ENCODE data around the gene PAX9.

PAX9 gene

DNA sequence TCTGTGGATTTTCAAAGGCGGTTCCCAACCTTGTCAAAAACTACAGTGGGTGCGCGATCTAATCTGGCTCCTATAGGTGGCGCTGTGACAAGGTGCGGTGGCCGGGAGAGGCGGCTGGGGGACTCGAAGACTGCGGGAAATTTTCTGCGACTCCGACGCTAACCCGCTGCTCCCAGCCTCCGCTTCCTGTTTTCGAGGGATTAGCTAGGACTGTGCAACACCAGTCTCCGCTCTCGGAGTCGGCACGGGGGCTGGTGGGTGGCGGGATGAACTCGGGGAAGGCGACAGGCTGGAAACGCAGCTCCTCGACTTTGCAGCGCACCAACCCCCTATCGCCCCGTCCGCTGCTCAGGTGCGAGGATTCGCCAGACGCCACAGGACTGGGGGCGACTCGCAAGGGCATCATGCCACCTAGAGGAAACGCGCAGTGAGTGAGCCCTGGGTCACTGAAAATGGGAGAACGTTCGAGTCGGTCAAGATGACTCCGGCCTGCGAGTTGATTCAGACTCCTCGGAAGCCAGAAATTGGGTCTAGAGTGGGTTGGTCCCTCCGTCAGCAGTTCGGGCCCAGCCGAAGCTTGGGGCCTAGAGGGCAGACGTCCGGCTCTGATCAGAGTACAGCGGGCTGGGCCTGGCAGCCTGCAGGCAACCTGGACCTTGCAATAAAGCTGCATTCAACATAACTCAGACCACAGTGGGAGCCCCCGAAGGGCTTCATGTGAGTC lies 5.5 kb upstream of the PAX9 start:
- Histone ChIP-seq H3K27me3 (replicated peaks in 2 of 5; ENCODE audit: control insufficient read depth in 4 of 5, insufficient read depth in 5 of 5, low read length in 4 of 5) (peaks cover 48 to 100% (median 72%) of the 10 kb centered on the region in 5 experiments), H3K27ac (ENCODE audit: insufficient read depth in 1 of 2, low read depth in 1 of 2, low read length in 2 of 2, poor library complexity in 1 of 2, severe bottlenecking in 2 of 2) (no peak overlapping the region), H3K36me3 (ENCODE audit: control insufficient read depth in 4 of 4, insufficient read depth in 4 of 4, low read length in 3 of 4) (no peaks in the 10 kb centered on the region), H3K9me3 (ENCODE audit: control extremely low read depth in 1 of 5, control insufficient read depth in 4 of 5, insufficient read depth in 2 of 5, low read depth in 1 of 5, low read length in 4 of 5) (peaks cover 0 to 15% (median 7%) of the 10 kb centered on the region in 5 experiments), H3K4me3 (ENCODE audit: control insufficient read depth in 1 of 7, extremely low read depth in 1 of 7, insufficient read depth in 4 of 7, low read depth in 2 of 7, low read length in 6 of 7) (peak overlapping the region in 4 of 7 experiments; percentile 3 to 26 (median 4)), H3K4me1 (ENCODE audit: control extremely low read depth in 1 of 4, control insufficient read depth in 4 of 4, insufficient read depth in 4 of 4, low read length in 3 of 4) (peaks cover 0 to 34% (median 16%) of the 10 kb centered on the region in 4 experiments)
- CTCF ChIA-PET: interaction anchor here (0.6 to 1.2 kb wide), 6 partner anchors 8 to 140 kb away, joined by 3 to 4 read pairs (median 3); no protein-coding TSS in a partner anchor
- WGBS (ENCODE audit: insufficient coverage): 4% methylated on average over 43 of the region's 48 CpGs
- POLR2A ChIA-PET: no interaction called here
- peak in 2 of 3 donors; percentile 50 to 54 for DNase-seq

DNA sequence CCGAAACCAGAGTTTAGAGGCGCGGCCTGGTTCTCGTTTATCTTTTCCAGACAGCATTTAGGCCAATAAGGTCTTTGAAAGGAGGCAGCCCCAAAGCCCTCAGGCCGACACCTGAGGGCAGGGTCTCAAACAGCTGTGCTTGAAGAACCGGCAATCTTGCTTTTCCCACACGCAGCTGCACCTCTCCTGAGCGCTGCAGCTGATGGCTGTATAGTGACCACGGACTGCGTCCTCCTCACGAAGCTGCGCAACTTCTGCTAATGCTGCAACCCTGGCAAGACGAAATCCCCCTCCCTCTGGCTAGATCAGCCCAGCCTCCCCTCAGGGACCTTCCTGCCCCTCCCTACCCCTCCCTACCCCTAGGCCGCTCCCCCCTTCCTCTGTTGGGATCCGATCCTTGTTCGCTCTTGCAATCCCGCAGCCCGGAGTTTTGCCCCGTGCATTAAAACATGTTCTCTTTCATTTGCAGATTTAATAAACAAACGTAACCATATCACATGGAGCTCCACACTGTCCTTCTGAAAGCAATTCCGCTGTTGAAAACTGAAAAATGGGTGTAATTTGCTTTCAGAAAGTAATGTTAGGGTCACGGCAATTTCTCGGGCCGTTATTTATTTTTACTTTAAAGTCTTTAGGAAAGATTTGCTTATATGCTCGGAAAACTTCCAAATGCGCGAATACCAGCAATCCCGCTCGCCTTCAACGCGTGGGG lies 4.8 kb upstream of the PAX9 start:
- ChIA-PET CTCF (interaction anchor here (0.7 to 1.2 kb wide), 4 partner anchors 9 to 12 kb away, joined by 3 to 4 read pairs (median 3); no protein-coding TSS in a partner anchor), POLR2A (no interaction called here)
- Histone ChIP-seq H3K9me3 (ENCODE audit: control extremely low read depth in 1 of 5, control insufficient read depth in 4 of 5, insufficient read depth in 2 of 5, low read depth in 1 of 5, low read length in 4 of 5) (peaks cover 0 to 20% (median 7%) of the 10 kb centered on the region in 5 experiments), H3K27me3 (replicated peaks in 2 of 5; ENCODE audit: control insufficient read depth in 4 of 5, insufficient read depth in 5 of 5, low read length in 4 of 5) (peaks cover 42 to 100% (median 72%) of the 10 kb centered on the region in 5 experiments), H3K27ac (ENCODE audit: insufficient read depth in 1 of 2, low read depth in 1 of 2, low read length in 2 of 2, poor library complexity in 1 of 2, severe bottlenecking in 2 of 2) (no peak overlapping the region), H3K4me1 (ENCODE audit: control extremely low read depth in 1 of 4, control insufficient read depth in 4 of 4, insufficient read depth in 4 of 4, low read length in 3 of 4) (peaks cover 0 to 41% (median 22%) of the 10 kb centered on the region in 4 experiments), H3K36me3 (ENCODE audit: control insufficient read depth in 4 of 4, insufficient read depth in 4 of 4, low read length in 3 of 4) (no peaks in the 10 kb centered on the region), H3K4me3 (ENCODE audit: control insufficient read depth in 1 of 7, extremely low read depth in 1 of 7, insufficient read depth in 4 of 7, low read depth in 2 of 7, low read length in 6 of 7) (peak overlapping the region in 4 of 7 experiments; percentile 5 to 45 (median 24))
- peak in 2 of 3 donors; percentile 47 to 53 for DNase-seq
- WGBS (ENCODE audit: insufficient coverage): 5% methylated on average over 22 of the region's 31 CpGs

DNA sequence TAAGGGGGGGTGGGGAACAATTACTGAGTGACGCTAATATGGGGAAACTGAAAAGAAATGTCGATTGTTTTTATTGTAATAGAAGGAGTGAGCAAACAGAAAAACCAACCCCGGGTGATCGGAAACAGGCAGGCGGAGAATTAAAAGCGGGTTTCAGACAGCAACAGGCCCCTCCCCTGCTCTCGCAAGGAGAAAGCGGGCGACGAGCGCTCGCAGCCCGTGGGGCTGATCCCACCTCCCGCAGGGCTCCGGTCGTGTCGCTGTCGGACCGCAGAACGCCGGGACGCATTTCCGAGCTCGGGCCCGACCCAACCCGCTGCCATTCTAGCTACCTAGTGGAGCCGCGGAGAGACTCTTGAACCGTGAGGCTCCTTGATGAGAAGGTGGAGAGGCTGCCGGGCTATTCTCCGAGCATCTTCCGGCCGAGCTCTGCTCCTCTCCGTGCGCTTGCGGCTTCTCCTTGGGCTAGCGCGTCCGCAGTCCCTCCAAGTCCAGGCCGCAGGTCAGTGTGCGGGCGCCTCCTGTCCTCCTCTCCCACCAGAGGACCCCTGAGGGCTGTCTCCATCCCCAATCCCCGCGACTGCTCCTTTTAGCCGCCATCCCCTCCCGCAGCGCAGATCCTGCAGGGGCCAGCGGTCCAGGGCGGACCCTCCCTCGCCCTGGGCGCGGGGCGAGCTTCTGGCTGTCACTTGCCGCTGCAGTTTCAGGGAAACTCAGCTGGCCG lies 4.1 kb upstream of the PAX9 start:
- 4% methylated on average over 52 of the region's 55 CpGs for WGBS (ENCODE audit: insufficient coverage)
- Histone ChIP-seq H3K4me3 (ENCODE audit: control insufficient read depth in 1 of 7, extremely low read depth in 1 of 7, insufficient read depth in 4 of 7, low read depth in 2 of 7, low read length in 6 of 7) (peak overlapping the region in 4 of 7 experiments; percentile 2 to 45 (median 32)), H3K9me3 (ENCODE audit: control extremely low read depth in 1 of 5, control insufficient read depth in 4 of 5, insufficient read depth in 2 of 5, low read depth in 1 of 5, low read length in 4 of 5) (peaks cover 0 to 20% (median 7%) of the 10 kb centered on the region in 5 experiments), H3K27me3 (replicated peaks in 2 of 5; ENCODE audit: control insufficient read depth in 4 of 5, insufficient read depth in 5 of 5, low read length in 4 of 5) (peaks cover 36 to 100% (median 68%) of the 10 kb centered on the region in 5 experiments), H3K36me3 (ENCODE audit: control insufficient read depth in 4 of 4, insufficient read depth in 4 of 4, low read length in 3 of 4) (no peaks in the 10 kb centered on the region), H3K27ac (ENCODE audit: insufficient read depth in 1 of 2, low read depth in 1 of 2, low read length in 2 of 2, poor library complexity in 1 of 2, severe bottlenecking in 2 of 2) (no peak overlapping the region), H3K4me1 (ENCODE audit: control extremely low read depth in 1 of 4, control insufficient read depth in 4 of 4, insufficient read depth in 4 of 4, low read length in 3 of 4) (peaks cover 0 to 47% (median 23%) of the 10 kb centered on the region in 4 experiments)
- DNase-seq: peak in 1 of 3 donors; percentile 32
- ChIA-PET CTCF (interaction anchor here (1.0 kb wide), 1 partner anchor 10 kb away, joined by 3 read pairs; no protein-coding TSS in a partner anchor), POLR2A (no interaction called here)

- CTCF ChIA-PET: interaction anchor here (1.0 to 1.7 kb wide), 2 partner anchors 9 to 10 kb away, joined by 3 to 4 read pairs; no protein-coding TSS in a partner anchor
- Histone ChIP-seq H3K4me1 (ENCODE audit: control extremely low read depth in 1 of 4, control insufficient read depth in 4 of 4, insufficient read depth in 4 of 4, low read length in 3 of 4) (peaks cover 0 to 55% (median 27%) of the 10 kb centered on the region in 4 experiments), H3K27ac (ENCODE audit: insufficient read depth in 1 of 2, low read depth in 1 of 2, low read length in 2 of 2, poor library complexity in 1 of 2, severe bottlenecking in 2 of 2) (no peak overlapping the region), H3K9me3 (ENCODE audit: control extremely low read depth in 1 of 5, control insufficient read depth in 4 of 5, insufficient read depth in 2 of 5, low read depth in 1 of 5, low read length in 4 of 5) (peaks cover 0 to 23% (median 8%) of the 10 kb centered on the region in 5 experiments), H3K27me3 (replicated peaks in 2 of 5; ENCODE audit: control insufficient read depth in 4 of 5, insufficient read depth in 5 of 5, low read length in 4 of 5) (peaks cover 30 to 100% (median 68%) of the 10 kb centered on the region in 5 experiments), H3K36me3 (ENCODE audit: control insufficient read depth in 4 of 4, insufficient read depth in 4 of 4, low read length in 3 of 4) (no peaks in the 10 kb centered on the region), H3K4me3 (ENCODE audit: control insufficient read depth in 1 of 7, extremely low read depth in 1 of 7, insufficient read depth in 4 of 7, low read depth in 2 of 7, low read length in 6 of 7) (no peak overlapping the region)
- POLR2A ChIA-PET: no interaction called here
- 2% methylated on average over 44 of the region's 55 CpGs for WGBS (ENCODE audit: insufficient coverage)
- DNase-seq: peak in 1 of 3 donors; percentile 17
Measured at GRCh38 chr14:36658123-36659009, 3.3 kb upstream of the PAX9 start.

DNA sequence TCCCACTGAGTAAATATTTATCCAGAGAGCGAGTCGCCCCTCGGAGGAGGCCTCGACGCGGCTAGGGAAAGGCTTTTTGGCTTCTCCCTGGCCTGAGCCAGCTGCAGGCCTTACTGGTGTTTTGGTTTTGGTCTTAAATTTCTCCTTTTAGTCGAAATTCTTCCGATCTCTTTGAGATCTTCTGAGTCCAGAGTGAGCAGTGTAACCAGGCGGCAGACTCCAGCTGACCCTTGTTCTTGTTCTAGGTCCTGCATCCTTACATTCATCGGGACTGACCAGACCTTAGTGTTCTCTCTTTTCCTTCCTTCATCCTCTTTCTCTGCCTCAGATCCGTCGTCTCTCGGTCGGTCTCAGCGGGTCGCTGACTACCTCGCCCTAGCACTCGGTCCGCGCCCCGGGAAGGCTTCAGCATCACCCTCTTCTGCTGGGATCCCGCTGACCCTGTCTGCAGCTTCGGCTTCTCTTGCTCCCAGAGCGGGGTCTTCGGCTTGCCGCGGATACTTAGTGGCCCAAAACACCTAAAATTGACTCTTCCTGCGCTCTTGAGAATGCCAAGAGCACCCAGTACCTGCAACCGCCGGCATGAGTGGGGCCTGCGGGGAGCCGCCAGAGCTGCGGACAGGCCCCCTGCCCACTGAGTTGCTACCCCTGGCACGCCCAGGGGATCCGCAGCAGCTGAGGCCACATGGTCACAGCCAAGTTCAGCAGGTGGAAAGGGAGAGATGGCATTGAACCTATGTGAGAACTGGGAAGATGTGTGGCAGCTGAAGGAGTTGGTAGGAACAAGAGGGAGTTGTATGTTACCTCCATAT lies 2.4 kb upstream of the PAX9 start:
- Histone ChIP-seq H3K36me3 (ENCODE audit: control insufficient read depth in 4 of 4, insufficient read depth in 4 of 4, low read length in 3 of 4) (no peaks in the 10 kb centered on the region), H3K4me3 (ENCODE audit: control insufficient read depth in 1 of 7, extremely low read depth in 1 of 7, insufficient read depth in 4 of 7, low read depth in 2 of 7, low read length in 6 of 7) (no peak overlapping the region), H3K27me3 (replicated peaks in 2 of 5; ENCODE audit: control insufficient read depth in 4 of 5, insufficient read depth in 5 of 5, low read length in 4 of 5) (peaks cover 29 to 100% (median 71%) of the 10 kb centered on the region in 5 experiments), H3K4me1 (ENCODE audit: control extremely low read depth in 1 of 4, control insufficient read depth in 4 of 4, insufficient read depth in 4 of 4, low read length in 3 of 4) (peaks cover 0 to 56% (median 28%) of the 10 kb centered on the region in 4 experiments), H3K27ac (ENCODE audit: insufficient read depth in 1 of 2, low read depth in 1 of 2, low read length in 2 of 2, poor library complexity in 1 of 2, severe bottlenecking in 2 of 2) (no peak overlapping the region), H3K9me3 (ENCODE audit: control extremely low read depth in 1 of 5, control insufficient read depth in 4 of 5, insufficient read depth in 2 of 5, low read depth in 1 of 5, low read length in 4 of 5) (peaks cover 0 to 22% (median 8%) of the 10 kb centered on the region in 5 experiments)
- WGBS (ENCODE audit: insufficient coverage): 6% methylated on average over 24 of the region's 35 CpGs
- POLR2A ChIA-PET: no interaction called here
- peak in 1 of 3 donors; percentile 22 for DNase-seq
- CTCF ChIA-PET: interaction anchor here (1.7 kb wide), 1 partner anchor 11 kb away, joined by 4 read pairs; no protein-coding TSS in a partner anchor
